Fibroblast of lung (primary cell): ENCODE results near the gene RIPK4.

Source experiments
- EZH2 ChIP-seq: IDR thresholded peaks from 2 replicates; pipeline ENCODE4 v1.5.1; 2012; ENCODE audit warnings: low read length, control low read depth, mild to moderate bottlenecking; ENCODE audit errors: missing control alignments
- TF ChIP-seq, protein P1 (sequence below), 2 donors: IDR thresholded peaks in 1 of 2; conservative IDR thresholded peaks in 1 of 2; 1 replicate in 1 of 2; 2 replicates in 1 of 2; pipeline ENCODE4 v1.5.1; 2011 to 2012; ENCODE audit warnings: low read length in 2 of 2, control low read depth in 1 of 2, inconsistent platforms in 1 of 2, low read depth in 1 of 2, mild to moderate bottlenecking in 1 of 2

DNA sequence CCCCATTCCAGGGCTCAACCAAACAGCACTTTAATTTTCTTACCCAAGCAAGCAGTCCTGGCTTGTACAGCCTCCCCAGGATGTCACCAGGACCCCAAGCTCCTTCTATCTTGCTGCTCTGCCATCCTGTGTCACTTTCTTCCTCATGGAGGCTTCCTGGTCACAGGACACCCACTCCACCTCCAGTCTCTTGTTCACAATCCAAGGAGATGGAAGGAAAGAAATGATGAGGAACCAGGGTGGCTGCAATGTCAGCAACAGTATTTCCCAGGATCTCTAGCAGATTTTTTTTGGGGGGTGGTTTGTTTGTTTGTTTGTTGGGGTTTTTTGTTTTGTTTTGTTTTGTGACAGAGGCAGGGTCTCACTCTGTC is 58.9 kb downstream of the RIPK4 start:
- TF ChIP-seq, protein P1, sequence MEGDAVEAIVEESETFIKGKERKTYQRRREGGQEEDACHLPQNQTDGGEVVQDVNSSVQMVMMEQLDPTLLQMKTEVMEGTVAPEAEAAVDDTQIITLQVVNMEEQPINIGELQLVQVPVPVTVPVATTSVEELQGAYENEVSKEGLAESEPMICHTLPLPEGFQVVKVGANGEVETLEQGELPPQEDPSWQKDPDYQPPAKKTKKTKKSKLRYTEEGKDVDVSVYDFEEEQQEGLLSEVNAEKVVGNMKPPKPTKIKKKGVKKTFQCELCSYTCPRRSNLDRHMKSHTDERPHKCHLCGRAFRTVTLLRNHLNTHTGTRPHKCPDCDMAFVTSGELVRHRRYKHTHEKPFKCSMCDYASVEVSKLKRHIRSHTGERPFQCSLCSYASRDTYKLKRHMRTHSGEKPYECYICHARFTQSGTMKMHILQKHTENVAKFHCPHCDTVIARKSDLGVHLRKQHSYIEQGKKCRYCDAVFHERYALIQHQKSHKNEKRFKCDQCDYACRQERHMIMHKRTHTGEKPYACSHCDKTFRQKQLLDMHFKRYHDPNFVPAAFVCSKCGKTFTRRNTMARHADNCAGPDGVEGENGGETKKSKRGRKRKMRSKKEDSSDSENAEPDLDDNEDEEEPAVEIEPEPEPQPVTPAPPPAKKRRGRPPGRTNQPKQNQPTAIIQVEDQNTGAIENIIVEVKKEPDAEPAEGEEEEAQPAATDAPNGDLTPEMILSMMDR (conservative IDR thresholded peaks at IDR 0.05 in 1 of 2, IDR thresholded peaks at IDR 0.05 in 1 of 2; ENCODE audit: low read depth in 1 of 2, low read length in 2 of 2) = no peak
- TF ChIP-seq EZH2 = no peak
